ENCODE measurements around the gene KCNQ4.

DNA sequence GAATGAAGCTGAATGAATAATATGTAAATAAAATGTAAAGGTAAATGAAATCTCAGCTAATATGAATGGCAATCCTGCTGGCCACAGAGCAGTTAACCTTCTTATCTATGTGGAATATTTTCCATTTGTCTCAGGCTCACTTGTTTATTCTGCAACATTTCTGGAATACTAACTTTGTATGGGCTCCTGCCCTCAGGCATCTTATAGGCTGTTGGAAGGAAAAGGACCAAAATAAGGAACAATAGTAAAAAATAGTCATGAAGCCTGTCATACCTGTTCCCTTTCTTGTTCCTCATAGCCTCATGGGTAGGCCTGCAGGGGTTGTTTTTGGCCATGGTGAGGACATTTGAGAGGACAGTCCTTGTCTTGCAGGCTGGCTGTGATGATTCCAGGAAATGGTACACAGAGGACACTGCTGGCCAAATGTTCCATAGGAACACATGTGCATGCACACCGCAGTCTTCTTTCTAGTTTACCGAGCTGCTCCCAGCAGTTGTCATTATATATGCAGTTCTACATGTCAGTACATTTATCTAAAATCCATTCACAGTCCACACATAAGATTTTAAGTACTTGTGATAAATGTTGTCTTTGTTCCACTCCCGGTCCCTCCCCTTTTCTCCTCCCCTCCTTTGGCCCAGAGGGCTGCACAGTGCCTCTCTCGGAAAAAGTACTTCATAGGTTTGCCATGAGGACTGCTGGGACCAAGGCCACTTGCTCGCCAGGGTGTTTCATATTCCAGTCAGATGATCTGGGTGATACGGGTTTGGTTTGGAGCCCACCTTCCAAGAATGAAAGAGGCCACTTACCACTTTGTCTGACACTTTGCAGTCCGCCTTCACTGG lies 15.2 kb upstream of the KCNQ4 start:
- no peak for TF ChIP-seq CTCF (IDR thresholded peaks at IDR 0.05; ENCODE audit: poor library complexity, severe bottlenecking)
- TF ChIP-seq POLR2AphosphoS5 (IDR thresholded peaks at IDR 0.05): no peak
- no peak for TF ChIP-seq RAD21 (conservative IDR thresholded peaks at IDR 0.05)
- TF ChIP-seq REST (IDR thresholded peaks at IDR 0.05; ENCODE audit: borderline replicate concordance): no peak
- no peak for TF ChIP-seq SMC3 (conservative IDR thresholded peaks at IDR 0.05; ENCODE audit: poor library complexity)
- TF ChIP-seq EZH2 (IDR thresholded peaks at IDR 0.05; ENCODE audit: borderline replicate concordance, insufficient read depth, low read length, poor library complexity, severe bottlenecking): no peak
- no peak for TF ChIP-seq MXI1 (conservative IDR thresholded peaks at IDR 0.05; ENCODE audit: poor library complexity, severe bottlenecking)
- no peak for TF ChIP-seq TAF1 (IDR thresholded peaks at IDR 0.05; ENCODE audit: low read depth)
- TF ChIP-seq EP300 (conservative IDR thresholded peaks at IDR 0.05; ENCODE audit: poor library complexity, severe bottlenecking): no peak
